HPDE6-E6E7 (cell line): ENCODE measurements around the gene EIF2AK3.
"Not testable (repeated sequence)": the region's sequence is repeated elsewhere in the genome, so short reads cannot be mapped to it uniquely, and the experiment has no call there.

Experiments used
- DNase-seq: peaks from one replicate; pipeline ENCODE4 v3.0.0; 2011; ENCODE audit warnings: missing footprints; ENCODE audit errors: extremely low spot score

The EIF2AK3 gene

DNA sequence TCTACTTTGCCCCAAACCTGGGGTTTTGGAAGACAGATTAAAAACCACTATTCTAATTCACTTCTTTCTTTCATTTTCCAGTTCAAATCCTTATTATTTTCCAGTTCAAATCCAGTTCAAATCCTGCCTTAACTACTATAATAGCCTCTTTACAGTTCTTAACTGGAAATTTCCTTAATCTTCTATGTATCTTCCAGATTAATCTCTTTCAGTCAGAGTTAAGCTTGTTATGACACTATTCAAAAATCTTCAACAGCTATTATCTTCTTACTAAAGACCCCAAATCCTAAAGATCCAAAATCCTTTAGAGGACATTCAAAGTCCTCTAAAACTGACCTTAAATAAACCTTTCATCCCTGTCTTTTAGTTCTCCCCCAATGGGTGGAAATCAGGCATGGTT is 30.1 kb downstream of the EIF2AK3 start:
- no peak for DNase-seq

DNA sequence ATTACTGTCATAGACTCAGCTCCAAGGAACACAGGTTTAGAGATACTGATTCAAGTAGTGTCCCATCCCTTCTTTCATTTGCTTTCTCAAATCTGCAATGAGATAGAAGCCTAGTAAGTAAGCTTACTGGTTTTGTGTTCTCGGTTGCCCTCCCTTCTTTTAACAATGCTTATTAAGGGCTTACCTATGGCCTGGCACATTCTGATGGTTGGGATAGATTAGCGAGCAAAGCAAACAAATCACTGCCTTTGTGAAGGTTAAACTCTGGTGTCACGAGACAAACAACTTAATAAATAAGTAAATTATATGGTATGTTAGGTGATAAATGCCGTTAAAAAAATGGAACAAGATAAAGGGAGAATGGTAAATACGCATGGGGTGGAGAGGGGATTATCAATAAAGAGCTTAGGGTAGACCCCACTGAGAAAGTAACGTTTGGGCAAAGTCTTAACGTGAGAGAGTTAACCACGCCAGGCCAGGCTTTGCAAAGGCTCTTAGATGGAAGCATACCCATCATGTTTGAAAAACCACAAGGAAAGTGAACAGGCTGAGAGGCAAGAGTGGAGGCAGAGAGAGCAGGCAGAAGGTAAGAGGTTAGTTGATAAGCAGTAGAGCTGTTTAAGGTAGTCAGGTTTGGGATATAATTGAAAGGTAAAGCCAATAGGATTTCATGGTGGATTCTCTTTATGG is 31.0 kb downstream of the EIF2AK3 start:
- no peak for DNase-seq

DNA sequence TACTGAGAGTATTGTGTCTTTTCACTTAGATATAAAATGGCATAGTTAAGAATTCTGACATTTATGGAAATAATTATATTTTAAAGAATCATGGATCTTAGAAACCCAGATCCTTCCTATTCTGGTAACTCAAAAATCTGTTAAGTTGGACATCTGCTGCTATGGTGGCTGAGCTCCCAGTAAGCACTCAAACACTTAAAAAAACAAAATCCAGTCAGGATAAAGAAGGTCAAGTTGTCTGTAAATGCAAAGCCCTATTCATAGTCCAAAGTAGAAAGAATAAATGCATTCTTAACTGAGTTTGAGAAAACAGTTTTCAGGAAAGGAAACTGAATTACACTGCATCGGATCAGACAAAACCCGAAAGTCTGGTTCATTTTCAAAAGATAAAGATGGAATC is 35.6 kb downstream of the EIF2AK3 start:
- no peak for DNase-seq

DNA sequence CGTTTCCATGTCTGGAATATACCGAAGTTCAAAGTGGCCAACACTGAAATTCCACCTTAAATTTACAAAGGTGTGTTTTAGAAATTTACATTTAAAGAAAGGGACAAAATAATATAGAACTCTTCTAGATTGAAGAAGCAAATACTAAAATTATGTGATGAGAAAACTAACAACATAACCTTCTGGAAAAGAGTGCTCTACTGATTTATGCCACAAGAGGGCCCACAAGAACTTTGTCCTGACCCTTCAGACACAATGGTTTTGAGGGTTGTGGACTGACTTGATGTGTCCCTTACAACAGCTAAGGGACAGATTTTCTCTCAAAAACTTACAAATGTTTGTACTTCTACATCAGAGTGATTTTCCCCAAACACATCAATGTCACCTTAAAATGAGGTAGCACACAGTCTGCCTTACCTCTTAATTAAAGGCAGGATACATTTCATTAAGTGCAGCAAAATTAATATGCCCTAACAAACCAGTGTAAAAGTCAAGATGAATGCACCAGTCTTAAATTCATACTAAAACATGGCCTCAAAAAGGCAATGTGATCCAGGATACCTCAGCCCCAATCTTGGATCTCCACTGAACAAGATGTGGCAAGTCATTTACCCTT is 36.2 kb downstream of the EIF2AK3 start:
- peak; percentile 29 for DNase-seq

DNA sequence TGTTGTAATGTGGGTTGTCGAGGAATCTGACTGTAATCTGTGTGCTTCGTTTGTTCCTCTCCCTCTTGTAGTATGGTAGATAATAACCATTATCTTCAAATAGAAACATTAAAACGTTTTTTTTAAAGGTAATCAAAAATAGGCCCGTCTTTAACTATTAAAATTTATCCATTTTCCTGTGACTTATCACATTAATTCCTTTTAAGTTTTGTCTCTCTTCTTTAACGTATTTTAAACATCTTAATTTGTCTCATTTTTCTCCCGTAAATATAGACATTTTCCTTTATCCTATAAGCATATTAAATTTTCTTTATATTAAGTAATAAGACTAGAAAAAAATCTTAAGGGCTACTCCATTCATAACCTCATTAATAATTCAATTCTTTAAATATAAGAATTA is 41.3 kb downstream of the EIF2AK3 start:
- DNase-seq, result no peak

DNA sequence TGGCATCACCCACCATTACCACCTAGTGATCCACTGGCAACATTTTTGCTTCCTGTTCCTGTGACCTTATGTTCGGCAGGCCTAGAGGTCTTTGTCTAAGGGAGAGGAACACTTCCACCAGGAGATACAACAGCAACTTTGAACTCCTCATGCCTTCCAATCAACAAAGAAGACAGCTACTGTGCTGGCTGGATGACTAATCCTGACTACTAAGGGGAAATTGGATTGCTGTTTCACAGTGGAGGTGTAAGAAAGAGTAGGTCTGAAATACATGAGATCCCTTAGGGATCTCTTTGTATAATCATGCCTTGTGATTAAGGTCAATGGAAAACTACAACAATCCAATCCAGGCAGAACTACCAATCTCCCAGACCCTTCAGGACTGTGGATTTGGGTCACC is 45.2 kb downstream of the EIF2AK3 start:
- DNase-seq, result no peak

DNA sequence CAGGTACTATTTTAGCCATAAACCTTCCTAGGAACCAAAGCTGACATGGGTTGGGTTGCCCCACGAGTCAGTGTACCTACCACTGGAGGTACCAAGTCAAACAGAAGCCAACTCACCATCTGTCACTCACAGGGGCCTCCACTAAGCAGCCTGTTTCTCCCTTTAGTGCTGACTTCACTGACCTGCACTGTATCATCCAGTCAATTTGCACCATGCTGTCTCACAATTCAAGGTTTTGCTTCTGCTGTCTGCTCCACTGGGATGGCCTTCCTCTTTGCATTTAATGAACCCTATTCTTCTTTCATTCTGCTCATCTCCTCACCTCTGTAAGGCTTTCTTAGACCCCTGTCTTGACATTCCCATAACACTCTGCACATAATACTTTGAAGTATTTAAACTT is 47.2 kb downstream of the EIF2AK3 start:
- no peak for DNase-seq

DNA sequence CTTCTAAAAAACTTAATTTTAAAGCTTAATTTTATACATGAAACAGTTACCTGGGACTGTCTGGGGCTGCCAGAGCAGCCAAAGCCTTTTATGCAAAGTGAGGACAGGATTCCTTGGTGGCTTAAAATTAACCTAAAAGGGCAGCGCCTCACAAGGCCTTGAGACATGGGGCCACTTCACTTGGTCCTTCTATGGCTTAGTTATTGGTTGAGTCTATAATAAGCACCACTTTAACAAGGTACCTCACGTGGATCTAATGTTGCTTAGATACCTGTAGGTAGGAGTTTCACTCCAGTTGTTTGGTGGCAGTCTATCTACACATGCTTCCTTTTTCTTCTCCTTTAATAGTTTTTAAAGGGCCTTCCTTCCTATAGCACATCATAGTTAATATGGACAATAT is 51.6 kb downstream of the EIF2AK3 start:
- DNase-seq, result no peak

DNA sequence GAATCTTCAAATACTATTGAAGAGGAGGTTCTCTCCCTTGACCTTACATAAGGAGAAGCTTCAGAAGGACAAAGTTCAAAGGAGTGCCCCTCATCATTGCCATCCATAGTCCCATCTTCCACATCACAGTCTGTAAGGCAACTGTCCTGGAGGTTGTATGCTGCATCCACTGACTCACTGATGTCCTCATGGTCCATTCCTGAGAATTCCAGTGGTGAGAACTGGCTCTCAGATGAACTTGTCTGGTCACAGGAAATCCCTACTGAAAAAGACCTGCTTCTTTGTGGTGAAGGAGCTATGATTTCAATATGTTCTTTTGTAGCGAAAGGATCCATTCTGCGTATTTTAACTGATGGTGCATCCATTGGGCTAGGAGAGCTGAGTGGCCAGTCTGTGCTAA is 52.2 kb downstream of the EIF2AK3 start:
- DNase-seq, result no peak

DNA sequence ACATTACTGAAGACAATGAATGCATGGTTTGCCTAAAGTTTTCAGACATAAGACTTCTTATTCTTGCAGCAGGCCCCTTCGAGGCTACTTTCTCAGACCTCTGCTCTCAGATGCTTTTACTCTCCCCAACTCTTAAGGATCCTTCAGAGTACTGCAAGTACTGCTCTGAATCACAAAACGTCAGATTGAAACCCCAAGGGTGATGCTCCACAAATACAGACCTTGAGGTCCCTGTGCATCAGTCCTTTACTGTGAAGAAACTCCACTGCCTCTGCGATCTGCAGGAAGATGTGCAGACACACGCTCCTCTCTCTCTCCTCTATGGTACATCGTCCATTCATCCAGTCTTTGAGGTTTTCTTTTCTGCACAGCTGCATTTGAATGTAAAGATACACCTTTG is 52.8 kb downstream of the EIF2AK3 start:
- DNase-seq, result no peak

DNA sequence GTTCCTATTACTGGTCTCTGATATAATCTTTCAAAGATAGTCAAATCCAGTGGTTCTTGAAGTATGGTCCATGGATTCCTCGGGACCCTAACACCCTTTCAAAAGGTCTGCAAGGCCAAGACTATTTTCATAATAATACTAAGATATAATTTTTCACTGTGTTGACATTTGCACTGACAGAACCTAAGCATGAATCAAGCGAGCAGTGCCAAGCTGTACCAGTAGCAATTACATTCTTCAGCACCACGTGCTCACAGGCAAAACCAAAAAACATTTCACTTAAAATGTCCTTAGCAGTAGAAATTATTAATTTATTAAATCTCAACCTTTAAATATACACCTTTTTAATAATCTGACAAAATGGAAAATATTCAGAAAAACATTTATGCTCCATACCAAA is 59.1 kb downstream of the EIF2AK3 start:
- DNase-seq, result no peak

DNA sequence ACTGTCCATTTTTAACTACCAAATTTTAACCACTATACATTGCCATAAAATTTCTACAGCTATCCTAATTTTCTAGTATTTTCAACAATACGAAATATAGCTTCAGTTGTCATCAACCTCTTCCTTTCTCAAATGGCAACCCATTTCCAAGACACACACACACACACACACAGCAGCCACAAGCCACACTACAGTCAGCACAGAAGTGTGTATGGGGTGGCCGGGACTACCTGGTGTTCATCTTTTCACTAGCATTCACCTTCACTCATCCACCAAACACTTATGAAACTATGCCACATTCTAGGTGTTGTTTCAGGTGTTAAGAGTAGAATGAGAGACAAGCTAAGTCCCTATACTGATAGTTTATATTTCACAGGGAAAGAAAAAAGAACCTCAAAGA is 62.9 kb downstream of the EIF2AK3 start:
- DNase-seq, result no peak

DNA sequence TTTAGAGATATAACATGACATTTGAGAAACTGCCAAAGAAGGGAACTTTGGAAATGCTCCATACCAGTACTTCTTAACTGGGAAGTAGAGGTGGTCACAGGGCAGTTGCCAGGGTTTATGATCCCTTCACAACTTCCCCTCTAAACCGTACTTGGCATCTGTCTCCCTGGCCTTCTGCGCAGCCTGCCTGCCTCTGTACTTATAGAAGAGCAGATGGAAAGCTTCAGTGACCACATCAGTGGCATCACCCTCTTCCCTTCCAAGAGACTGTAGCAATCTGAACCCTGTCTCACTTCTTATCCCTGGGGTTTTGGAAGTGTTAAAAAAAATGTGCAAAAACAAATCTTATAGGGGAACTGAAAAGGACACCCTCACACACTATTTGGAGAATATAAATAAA is 64.1 kb downstream of the EIF2AK3 start:
- no peak for DNase-seq

DNA sequence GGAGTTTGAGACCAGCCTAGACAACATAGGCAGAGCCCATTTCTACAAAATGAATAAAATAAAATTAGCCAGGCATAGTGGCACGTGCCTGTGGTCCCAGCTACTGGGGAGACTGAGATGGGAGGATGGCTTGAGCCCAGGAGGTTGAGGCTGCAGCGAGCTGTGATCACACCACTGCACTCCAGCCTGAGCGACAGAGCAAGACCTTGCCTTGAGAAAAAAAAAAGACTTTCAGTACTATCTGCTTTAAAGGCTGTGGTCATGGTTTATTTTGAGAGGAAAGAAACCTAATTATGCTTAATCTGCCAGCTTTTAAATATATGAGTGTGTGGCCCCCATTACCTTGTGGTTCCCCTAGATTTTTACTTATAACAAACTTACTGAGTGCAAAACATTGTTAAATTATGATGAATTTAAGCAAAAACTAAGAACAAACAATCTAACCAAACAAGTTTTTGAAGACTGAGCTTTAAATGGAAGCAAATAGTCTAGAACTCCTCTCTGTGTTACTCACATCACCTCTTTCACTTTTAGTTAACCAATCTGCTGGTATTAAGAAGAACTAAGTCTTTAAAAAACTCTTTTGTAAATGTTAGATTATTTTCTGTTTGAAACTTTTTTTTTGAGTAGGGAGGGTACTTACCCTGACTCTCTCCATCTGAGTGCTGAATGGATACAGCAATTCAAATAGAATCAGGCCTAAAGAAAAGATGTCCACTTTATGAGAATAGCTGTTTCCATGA is 65.4 kb downstream of the EIF2AK3 start:
- DNase-seq, result no peak

DNA sequence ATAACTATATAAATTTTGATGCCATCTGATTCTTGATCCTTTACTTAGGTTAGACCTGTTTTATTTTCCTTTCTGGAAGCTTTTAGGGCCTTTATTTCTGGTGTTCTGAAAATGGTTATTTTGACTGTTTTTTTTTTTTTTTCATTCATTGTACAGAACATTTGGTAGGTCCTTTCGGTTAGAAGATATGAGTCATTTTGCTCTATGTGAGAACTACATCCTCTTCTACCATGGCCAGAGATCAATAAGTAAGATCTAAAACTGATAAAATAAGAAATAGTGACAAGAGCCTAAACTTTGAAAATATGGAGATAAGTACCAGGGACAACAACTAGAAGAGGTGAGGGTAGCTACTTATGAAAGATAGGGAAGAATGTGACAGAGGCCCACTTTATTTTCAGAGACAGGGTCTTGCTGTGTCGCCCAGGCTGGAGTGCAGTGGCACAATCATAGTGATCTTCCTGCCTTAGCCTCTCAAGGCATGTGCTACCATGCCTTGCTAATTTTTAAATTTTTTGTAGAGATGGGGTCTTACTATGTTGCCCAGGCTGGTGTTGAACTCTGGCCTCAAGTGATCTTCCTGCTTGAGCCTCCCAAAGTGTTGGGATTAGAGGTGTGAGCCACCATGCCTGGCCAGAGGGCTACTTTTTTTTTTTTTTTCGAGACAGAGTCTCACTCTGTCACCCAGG is 66.5 kb downstream of the EIF2AK3 start:
- no peak for DNase-seq

DNA sequence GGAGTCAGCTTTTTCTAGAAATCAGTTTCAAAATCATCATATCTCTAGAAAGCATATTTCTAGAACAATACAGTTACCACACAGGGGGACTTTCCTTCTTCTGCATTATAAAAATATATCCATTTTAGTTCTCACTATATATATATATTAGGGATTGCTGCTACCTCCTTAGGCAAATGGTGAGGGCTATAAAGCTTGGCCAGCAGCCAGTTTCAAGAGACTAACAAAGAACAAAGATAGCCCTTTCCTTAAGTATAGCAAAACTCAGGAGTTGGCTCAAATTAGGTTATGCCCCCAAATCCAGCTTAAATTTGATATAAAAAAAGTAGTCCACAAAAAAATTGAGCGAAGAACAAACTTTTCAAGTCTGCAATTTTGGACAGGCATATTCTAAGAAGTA is 70.0 kb downstream of the EIF2AK3 start:
- no peak for DNase-seq

DNA sequence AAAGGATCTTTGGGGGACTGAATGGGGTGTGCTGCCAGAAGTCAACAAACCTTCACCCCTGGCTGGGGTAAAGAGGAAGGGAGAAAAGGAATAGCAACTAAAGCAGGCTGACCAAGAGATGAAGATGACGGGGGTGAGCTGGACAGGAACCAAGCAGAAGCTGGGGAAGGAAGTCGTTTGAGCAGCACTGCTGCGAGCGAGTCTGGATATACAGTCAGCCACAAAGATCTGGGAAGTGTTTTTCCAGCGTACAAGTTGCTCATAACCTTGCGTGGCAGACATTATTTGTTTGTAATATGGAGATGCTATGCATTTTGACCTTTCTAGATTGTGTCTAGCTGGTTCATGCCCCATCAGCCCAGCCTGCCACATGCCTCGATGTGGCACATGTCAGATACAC is 71.2 kb downstream of the EIF2AK3 start:
- DNase-seq, result no peak

DNA sequence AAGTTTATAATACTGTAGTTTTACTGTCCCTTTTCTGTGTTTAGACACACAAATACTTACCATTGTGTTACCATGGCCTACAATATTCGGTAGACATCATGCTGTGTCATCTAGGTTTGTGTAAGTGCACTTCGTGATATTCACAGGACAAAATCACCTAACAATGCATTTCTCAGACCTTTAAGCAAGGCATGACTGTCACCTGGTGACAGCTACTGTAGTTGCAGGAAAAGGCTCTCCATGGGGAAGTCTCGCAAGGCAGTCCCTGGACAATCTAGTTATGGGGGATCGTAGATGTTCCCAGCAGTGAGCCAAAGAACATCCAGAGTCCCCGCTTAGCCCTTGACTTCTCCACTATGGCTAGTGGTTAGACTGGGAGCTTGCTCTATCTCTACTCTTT is 73.1 kb downstream of the EIF2AK3 start:
- DNase-seq, result no peak

DNA sequence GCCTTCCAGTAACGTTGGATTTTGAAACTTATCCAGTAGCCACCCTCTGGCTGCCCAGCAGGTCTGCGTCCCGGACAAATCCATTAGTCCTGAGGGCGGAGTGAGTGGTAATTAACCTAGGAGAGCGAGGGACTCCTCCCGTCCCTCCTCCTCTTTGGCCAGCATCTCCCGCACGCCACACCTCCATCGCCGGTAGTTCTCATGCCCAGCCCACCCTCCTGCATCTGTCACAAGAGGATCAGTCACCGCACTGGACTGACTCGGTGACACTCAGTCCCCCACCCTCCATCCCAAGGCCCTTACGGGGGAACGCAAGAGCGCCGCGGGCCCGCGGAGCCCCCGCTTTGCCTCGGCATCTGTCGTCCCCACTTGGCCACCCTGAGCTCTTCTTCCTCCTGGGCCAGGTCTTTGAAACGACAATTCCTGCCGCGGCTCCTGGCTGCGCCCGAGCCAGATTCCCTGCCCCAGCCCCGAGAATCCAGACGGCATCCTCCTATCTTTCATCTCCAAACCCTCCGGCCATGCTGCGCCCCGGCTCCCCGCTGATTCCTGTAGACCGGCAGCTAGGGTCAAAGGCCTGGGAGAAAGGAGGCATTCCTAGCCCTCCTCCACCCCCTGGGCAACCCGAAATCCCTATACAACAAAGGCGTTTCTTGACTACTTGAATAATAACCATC is 77.5 kb downstream of the EIF2AK3 start:
- no peak for DNase-seq

DNA sequence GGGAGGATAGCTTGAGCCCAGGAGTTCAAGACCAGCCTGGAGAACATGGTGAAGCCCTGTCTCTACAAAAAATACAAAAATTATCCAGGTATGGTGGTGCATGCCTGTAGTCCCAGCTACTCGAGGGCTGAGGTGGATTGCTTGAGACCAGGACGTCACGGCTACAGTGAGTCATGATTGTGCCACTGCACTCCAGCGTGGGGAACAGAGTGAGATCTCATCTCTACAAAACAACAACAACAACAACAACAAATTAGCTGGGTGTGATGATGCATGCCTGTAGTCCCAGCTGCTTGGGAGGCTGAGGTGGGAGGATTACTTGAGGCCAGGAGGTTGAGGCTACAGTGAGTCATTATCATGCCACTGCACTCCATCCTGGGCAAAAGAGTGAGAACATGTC is 81.0 kb downstream of the EIF2AK3 start:
- not testable (repeated sequence) for DNase-seq

DNA sequence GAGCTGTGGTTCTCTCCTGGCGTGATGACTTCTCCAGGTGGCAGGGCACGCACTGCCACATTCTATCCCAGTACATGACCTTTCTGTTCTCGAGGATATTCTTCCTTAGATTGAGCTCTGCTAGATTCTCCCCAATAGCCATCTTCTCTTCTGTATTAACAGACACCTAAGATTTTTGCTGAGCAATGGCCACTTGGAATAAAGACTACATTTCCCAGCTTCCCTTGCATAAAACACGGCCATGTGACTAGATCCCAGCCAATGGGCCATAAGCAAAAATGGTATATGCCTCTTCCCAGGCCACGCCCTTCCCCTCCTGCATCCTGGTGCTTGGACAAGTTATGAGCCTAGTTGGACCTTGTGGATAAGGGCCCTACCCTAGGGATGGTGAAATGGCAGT is 82.1 kb downstream of the EIF2AK3 start:
- DNase-seq, result no peak

DNA sequence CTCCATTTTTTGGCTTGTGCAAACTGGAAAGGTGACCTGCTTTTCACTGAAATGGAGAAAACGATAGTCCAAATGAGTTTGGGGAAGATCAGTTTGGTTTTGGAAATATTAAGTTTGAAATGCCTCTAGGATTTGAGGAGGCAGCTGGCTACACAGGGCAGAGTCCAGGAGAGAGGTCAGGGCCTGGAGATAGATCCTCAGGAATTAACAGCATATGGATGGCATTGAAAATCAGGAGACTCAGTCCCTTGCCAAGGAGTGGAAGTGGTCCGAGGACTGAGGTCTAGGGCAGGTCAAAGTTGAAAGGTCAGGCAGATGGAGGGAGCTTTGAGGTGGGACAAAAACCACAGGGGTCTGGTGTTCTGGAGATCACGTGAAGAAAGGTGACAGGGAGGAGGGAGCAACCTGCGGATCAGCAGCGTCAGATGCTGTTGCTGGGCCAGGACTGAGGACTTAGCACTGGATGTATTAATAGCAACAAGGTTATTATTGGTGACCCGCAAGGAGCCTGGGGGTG is 83.7 kb downstream of the EIF2AK3 start:
- DNase-seq, result no peak
